WI38 (cell line): ENCODE results near the gene NRP1.

Experiments
- H3K4me3 ChIP-seq: 2 replicates; pipeline ENCODE4 v1.5.1; 2011; ENCODE audit warnings: low read depth, mild to moderate bottlenecking, control low read depth, low read length
- CTCF ChIP-seq: IDR thresholded peaks from 2 replicates; pipeline ENCODE4 v1.5.1; 2012; ENCODE audit warnings: low read depth, mild to moderate bottlenecking, control low read depth, low read length

The NRP1 gene

DNA sequence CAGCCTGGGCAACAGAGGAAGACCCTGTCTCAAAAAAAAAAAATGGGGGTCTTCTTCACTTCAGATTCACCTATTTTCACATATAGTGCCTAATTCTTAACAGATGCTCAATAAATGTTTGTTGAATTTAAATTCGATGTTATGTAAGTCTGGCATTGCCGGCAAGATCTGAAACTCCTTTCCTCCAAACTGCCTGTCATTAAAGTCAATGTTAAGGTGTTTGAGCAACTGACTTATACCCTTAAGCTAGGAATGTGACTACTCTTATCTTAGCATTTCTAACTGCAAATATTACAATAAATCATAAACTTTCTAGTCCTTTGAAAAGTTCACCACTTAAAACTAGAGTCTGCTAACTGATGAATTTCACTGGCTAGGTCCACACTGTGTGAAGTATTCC lies 95.2 kb downstream of the NRP1 start:
- TF ChIP-seq CTCF: no peak
- no peak overlapping the region for H3K4me3 ChIP-seq

DNA sequence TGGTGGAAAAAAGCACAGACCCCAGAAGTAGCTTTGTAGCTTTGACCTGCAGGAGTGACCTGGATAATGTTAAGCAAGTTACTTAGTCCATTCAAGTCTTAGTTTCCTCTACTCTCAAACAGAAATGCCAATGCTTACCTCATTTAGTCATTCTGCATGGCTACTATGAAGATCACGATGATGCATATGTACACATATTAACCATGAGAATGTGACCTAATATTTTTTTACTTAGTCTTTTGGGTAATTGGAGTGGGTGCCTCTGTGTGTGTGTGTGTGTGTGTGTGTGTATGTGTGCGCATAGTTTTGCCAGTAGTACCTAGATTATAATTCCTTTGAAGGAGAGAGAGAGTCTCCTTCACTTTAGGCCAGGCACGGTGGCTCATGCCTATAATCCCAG lies 95.8 kb downstream of the NRP1 start:
- H3K4me3 ChIP-seq: no peak overlapping the region
- TF ChIP-seq CTCF: no peak

GRCh38 chr10:33237736-33238624 lies 96.5 kb downstream of the NRP1 start:
- peak overlapping the region; percentile 25; the same call in 1 of the 2 replicates for H3K4me3 ChIP-seq
- no peak for TF ChIP-seq CTCF

DNA sequence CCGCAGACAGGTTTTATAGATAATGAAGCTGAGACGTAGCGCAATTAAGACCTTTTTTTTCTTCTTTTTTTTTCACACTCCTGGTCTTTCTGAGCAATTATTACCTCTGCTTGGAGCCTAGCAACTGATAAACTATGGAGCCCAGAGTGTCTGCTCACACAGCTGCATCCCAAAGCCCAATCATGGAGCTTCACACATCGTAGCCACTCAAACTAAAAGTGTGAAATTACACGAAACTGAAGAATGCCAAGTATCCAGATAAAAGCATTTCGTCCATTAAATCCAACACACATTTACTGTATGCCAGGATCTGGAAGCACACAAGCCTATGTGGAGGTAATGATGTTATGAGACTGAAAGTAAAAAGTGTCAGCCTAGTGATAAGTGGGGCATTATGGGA lies 97.6 kb downstream of the NRP1 start:
- TF ChIP-seq CTCF: no peak

GRCh38 chr10:33235951-33236350 lies 98.5 kb downstream of the NRP1 start:
- TF ChIP-seq CTCF: no peak
- no peak overlapping the region for H3K4me3 ChIP-seq

More for the DNA sequence above, 97.6 kb downstream of the NRP1 start:
- no peak overlapping the region for H3K4me3 ChIP-seq

- no peak for TF ChIP-seq CTCF
- H3K4me3 ChIP-seq: no peak overlapping the region
Observed at GRCh38 chr10:33235251-33235884, 99.1 kb downstream of the NRP1 start.

DNA sequence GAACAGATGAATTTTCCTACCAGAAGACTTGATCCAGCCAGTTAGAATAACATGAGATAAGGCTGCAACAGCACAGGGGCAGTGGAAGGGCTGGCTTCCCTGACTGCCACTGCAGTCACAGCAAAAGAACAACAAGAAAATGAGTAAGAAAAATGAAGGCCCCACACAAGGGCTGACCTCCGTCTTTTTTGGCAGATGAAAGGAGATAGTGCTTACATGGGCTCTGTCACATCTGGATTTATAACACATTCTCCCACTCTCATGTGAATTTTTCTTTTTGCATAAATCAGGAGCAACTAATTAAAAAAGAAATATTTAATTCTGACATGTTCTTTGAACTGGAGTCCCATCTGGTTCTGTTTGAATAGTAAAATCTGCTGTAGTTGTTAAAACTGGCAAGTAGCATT lies 99.6 kb downstream of the NRP1 start:
- TF ChIP-seq CTCF: no peak

More for the DNA sequence above, 99.6 kb downstream of the NRP1 start:
- no peak overlapping the region for H3K4me3 ChIP-seq
